Keratinocyte (primary cell): ENCODE measurements around the gene CALML5. TPM values are rescaled to one million over a fixed set of nuclear protein-coding genes. Genes with fewer than 3 reads are reported as not detected.

Experiments used
- DNase-seq: peaks from one replicate; pipeline ENCODE4 v3.0.0-alpha.2; 2011; ENCODE audit warnings: low read depth, missing footprints, low spot score
- FAIRE-seq: peaks from 2 replicates; lab custom pipeline; 2011; peaks lifted over from hg19 to GRCh38; lab: Jason Lieb, UNC
- H2AFZ ChIP-seq: 2 replicates; pipeline ENCODE4 v1.6.0; 2012; ENCODE audit warnings: low read length, control low read depth, inconsistent platforms; ENCODE audit not compliant: control insufficient read depth
- H3K27ac ChIP-seq: 2 replicates; pipeline ENCODE4 v1.5.1; 2011; ENCODE audit warnings: low read length; ENCODE audit not compliant: control insufficient read depth, insufficient read depth
- H3K27me3 ChIP-seq: 3 replicates; pipeline ENCODE4 v1.6.0; 2011; ENCODE audit warnings: low read length; ENCODE audit not compliant: control insufficient read depth, insufficient read depth; ENCODE audit errors: extremely low read depth
- H3K36me3 ChIP-seq, 2 experiments: 2 replicates in 1 of 2; 3 replicates in 1 of 2; pipeline ENCODE4 v1.5.1; 2011; ENCODE audit warnings: low read length in 2 of 2, mild to moderate bottlenecking in 1 of 2; ENCODE audit not compliant: control insufficient read depth in 2 of 2, insufficient read depth in 2 of 2; ENCODE audit errors: extremely low read depth in 1 of 2
- H3K4me1 ChIP-seq: 3 replicates; pipeline ENCODE4 v1.5.1; 2011; ENCODE audit warnings: low read length; ENCODE audit not compliant: control insufficient read depth, insufficient read depth; ENCODE audit errors: extremely low read depth
- H3K4me2 ChIP-seq: 3 replicates; pipeline ENCODE4 v1.6.0; 2011; ENCODE audit warnings: low read depth, low read length; ENCODE audit not compliant: control insufficient read depth, insufficient read depth; ENCODE audit errors: extremely low read depth
- H3K4me3 ChIP-seq, 3 experiments: fragments of 200-600 bp in 1 of 3; sonication (generic) in 1 of 3; 2 replicates in 2 of 3; 3 replicates in 1 of 3; pipeline ENCODE4 v1.5.1; 2011 to 2016; ENCODE audit warnings: low read length in 3 of 3, mild to moderate bottlenecking in 3 of 3, control low read depth in 2 of 3, inconsistent platforms in 1 of 3, low read depth in 1 of 3, mixed read lengths in 1 of 3, mixed run types in 1 of 3, moderate library complexity in 1 of 3; ENCODE audit not compliant: control insufficient read depth in 2 of 3, insufficient read depth in 2 of 3; ENCODE audit errors: extremely low read depth in 1 of 3
- H3K79me2 ChIP-seq: 2 replicates; pipeline ENCODE4 v1.6.0; 2012; ENCODE audit warnings: low read length; ENCODE audit not compliant: control insufficient read depth, insufficient read depth
- H3K9ac ChIP-seq: 3 replicates; pipeline ENCODE4 v1.6.0; 2011; ENCODE audit warnings: low read length; ENCODE audit not compliant: control insufficient read depth, insufficient read depth; ENCODE audit errors: extremely low read depth
- H3K9me1 ChIP-seq: 3 replicates; pipeline ENCODE4 v1.6.0; 2011; ENCODE audit warnings: low read length; ENCODE audit not compliant: control insufficient read depth, insufficient read depth; ENCODE audit errors: extremely low read depth
- H3K9me3 ChIP-seq: 2 replicates; pipeline ENCODE4 v1.5.1; 2012; ENCODE audit warnings: low read depth, low read length; ENCODE audit not compliant: control insufficient read depth
- H4K20me1 ChIP-seq: 3 replicates; pipeline ENCODE4 v1.6.0; 2011; ENCODE audit warnings: low read length; ENCODE audit not compliant: control insufficient read depth, insufficient read depth; ENCODE audit errors: extremely low read depth
- CTCF ChIP-seq, 3 experiments: IDR thresholded peaks in 1 of 3; conservative IDR thresholded peaks in 1 of 3; optimal IDR thresholded peaks in 1 of 3; 2 replicates in 2 of 3; 3 replicates in 1 of 3; pipeline versions ENCODE3 to v1.5.1; 2011; ENCODE audit warnings: low read length in 3 of 3, mild to moderate bottlenecking in 3 of 3, moderate library complexity in 2 of 3, control low read depth in 1 of 3, inconsistent platforms in 1 of 3; ENCODE audit not compliant: insufficient read depth in 2 of 3; ENCODE audit errors: extremely low read depth in 1 of 3
- EZH2 ChIP-seq: IDR thresholded peaks from one replicate; pipeline ENCODE4 v1.6.1; 2012; ENCODE audit warnings: inconsistent platforms, mild to moderate bottlenecking, low read length, moderate library complexity
- dilution Hi-C: fragments of 300-500 bp; cut with MboI; formaldehyde crosslinking; loops from one replicate; pipeline ENCODE4 v1.7.0; 2020; ENCODE audit warnings: low sequenced_read_pairs; ENCODE audit not compliant: extremely low pct_ligation_motif_present
- polyA plus RNA-seq, 5 experiments: library from polyadenylated mRNA; depleted of rRNA in 3 of 5; stranded (reverse) in 3 of 5; stranded (forward) in 1 of 5; unstranded in 1 of 5; fragments of >200 nt; gene quantifications; 1 replicate in 1 of 5; 2 replicates in 3 of 5; 3 replicates in 1 of 5; pipeline versions ENCODE4 v1.2.1 to v1.2.3, GENCODE V29; 2011 to 2012; ENCODE audit warnings: missing spikeins in 2 of 5, low read depth in 1 of 5, low replicate concordance in 1 of 5

The CALML5 gene
- polyA plus RNA-seq, 1 donor (not counting 4 experiments of a cell fraction or from before 2014, with no cell fraction given): 5.7 TPM

- Histone ChIP-seq H3K9ac (no peak overlapping the region), H3K9me3 (no peaks in the 10 kb centered on the region), H4K20me1 (no peaks in the 10 kb centered on the region), H3K4me1 (peaks cover 12% of the 10 kb centered on the region), H3K27ac (no peak overlapping the region), H3K79me2 (no peaks in the 10 kb centered on the region), H3K4me2 (no peak overlapping the region), H3K9me1 (no peaks in the 10 kb centered on the region), H3K4me3 (no peak overlapping the region), H3K36me3 (no peaks in the 10 kb centered on the region), H3K27me3 (no peaks in the 10 kb centered on the region), H2AFZ (no peak overlapping the region)
- DNase-seq (no peak), FAIRE-seq (no peak)
- dilution Hi-C loops: no loop called here
- TF ChIP-seq EZH2: no peak
- no peak for TF ChIP-seq CTCF (optimal IDR thresholded peaks at IDR 0.05 in 1 of 3, IDR thresholded peaks at IDR 0.05 in 1 of 3, conservative IDR thresholded peaks at IDR 0.05 in 1 of 3; ENCODE audit: extremely low read depth in 1 of 3, insufficient read depth in 2 of 3, low read length in 3 of 3)
Measured at GRCh38 chr10:5512331-5512730, 13.0 kb upstream of the CALML5 start.

- Histone ChIP-seq H3K9me3 (no peaks in the 10 kb centered on the region), H3K9me1 (no peaks in the 10 kb centered on the region), H3K4me1 (peaks cover 16% of the 10 kb centered on the region), H3K4me3 (no peak overlapping the region), H3K36me3 (no peaks in the 10 kb centered on the region), H3K27me3 (no peaks in the 10 kb centered on the region), H4K20me1 (no peaks in the 10 kb centered on the region), H3K27ac (no peak overlapping the region), H3K9ac (no peak overlapping the region), H3K79me2 (no peaks in the 10 kb centered on the region), H2AFZ (no peak overlapping the region), H3K4me2 (no peak overlapping the region)
- DNase-seq (no peak), FAIRE-seq (no peak)
- TF ChIP-seq EZH2 (no peak), CTCF (optimal IDR thresholded peaks at IDR 0.05 in 1 of 3, IDR thresholded peaks at IDR 0.05 in 1 of 3, conservative IDR thresholded peaks at IDR 0.05 in 1 of 3; ENCODE audit: extremely low read depth in 1 of 3, insufficient read depth in 2 of 3, low read length in 3 of 3) (no peak)
- dilution Hi-C loops: no loop called here
Measured at GRCh38 chr10:5511885-5512280, 12.5 kb upstream of the CALML5 start.
